ENCODE data around the gene WSCD2.

The WSCD2 gene

DNA sequence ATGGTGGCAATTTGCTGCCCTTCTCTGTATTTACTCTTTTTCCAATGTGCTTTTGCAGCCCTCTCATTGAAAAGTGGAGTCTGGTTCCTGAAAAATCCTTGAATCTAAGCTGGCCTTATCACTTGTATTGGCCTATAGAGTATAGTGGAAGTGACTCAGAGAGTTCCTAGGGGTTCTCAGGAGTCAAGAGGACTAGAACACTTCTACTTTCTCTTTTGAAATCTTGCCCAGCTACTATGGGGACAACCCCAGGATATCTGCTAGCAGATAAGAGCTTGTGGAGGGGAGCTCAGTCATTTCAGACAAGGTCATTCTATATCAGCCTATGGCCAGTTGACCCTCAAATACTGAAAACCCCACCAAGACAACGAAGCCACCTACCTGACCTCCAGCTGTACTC is 26.7 kb upstream of the WSCD2 start:
- H3K9ac ChIP-seq (ENCODE audit: low read depth, low read length), result no peak overlapping the region
- H3K27ac ChIP-seq (ENCODE audit: low read length), result no peak overlapping the region
- TF ChIP-seq EZH2 (IDR thresholded peaks at IDR 0.05; ENCODE audit: borderline replicate concordance, low read depth, low read length, severe bottlenecking), result no peak
- TF ChIP-seq, protein P1, sequence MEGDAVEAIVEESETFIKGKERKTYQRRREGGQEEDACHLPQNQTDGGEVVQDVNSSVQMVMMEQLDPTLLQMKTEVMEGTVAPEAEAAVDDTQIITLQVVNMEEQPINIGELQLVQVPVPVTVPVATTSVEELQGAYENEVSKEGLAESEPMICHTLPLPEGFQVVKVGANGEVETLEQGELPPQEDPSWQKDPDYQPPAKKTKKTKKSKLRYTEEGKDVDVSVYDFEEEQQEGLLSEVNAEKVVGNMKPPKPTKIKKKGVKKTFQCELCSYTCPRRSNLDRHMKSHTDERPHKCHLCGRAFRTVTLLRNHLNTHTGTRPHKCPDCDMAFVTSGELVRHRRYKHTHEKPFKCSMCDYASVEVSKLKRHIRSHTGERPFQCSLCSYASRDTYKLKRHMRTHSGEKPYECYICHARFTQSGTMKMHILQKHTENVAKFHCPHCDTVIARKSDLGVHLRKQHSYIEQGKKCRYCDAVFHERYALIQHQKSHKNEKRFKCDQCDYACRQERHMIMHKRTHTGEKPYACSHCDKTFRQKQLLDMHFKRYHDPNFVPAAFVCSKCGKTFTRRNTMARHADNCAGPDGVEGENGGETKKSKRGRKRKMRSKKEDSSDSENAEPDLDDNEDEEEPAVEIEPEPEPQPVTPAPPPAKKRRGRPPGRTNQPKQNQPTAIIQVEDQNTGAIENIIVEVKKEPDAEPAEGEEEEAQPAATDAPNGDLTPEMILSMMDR (IDR thresholded peaks at IDR 0.05; ENCODE audit: borderline replicate concordance, extremely low read depth, low read length, poor library complexity, severe bottlenecking), result no peak
- H3K4me2 ChIP-seq (ENCODE audit: insufficient read depth, low read length), result no peak overlapping the region
- no peaks in the 10 kb centered on the region for H3K4me1 ChIP-seq (ENCODE audit: insufficient read depth, low read length)
- H4K20me1 ChIP-seq (ENCODE audit: insufficient read depth, low read length), result no peaks in the 10 kb centered on the region
- no peak overlapping the region for H3K4me3 ChIP-seq (ENCODE audit: low read depth in 1 of 2, low read length in 2 of 2)
- ATAC-seq (ENCODE audit: insufficient read depth, low read depth) (no peak), DNase-seq (no peak)
- H2AFZ ChIP-seq (ENCODE audit: low read depth, low read length), result no peak overlapping the region
- H3K27me3 ChIP-seq (ENCODE audit: insufficient read depth, low read length, poor library complexity), result peaks cover 2% of the 10 kb centered on the region
- no peaks in the 10 kb centered on the region for H3K79me2 ChIP-seq (ENCODE audit: insufficient read depth, low read length)
- H3K36me3 ChIP-seq (ENCODE audit: insufficient read depth, low read length), result no peaks in the 10 kb centered on the region
- H3K9me3 ChIP-seq (ENCODE audit: insufficient read depth, low read length, severe bottlenecking), result no peaks in the 10 kb centered on the region

DNA sequence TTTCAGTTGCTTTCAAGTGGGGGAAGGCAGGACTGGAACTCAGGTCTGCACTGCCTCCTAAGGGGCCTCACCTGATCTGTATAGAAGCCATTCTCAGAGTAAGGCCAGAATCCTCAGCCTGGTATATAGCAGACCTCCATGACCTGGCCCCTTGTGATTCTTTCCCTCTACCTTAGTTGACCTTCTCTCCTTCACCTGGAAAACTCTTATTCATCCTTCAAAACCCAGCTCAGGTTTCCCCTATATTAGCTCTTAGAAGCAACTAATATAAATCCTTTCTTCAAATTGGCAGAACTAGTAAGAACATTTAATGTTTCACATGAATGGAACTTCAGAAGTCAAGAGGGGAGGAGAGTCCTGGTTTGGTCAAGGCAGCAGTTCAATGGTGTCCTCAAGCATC is 26.0 kb upstream of the WSCD2 start:
- H3K4me2 ChIP-seq (ENCODE audit: insufficient read depth, low read length), result no peak overlapping the region
- H3K27me3 ChIP-seq (ENCODE audit: insufficient read depth, low read length, poor library complexity), result peaks cover 4% of the 10 kb centered on the region
- H4K20me1 ChIP-seq (ENCODE audit: insufficient read depth, low read length), result no peaks in the 10 kb centered on the region
- no peaks in the 10 kb centered on the region for H3K9me3 ChIP-seq (ENCODE audit: insufficient read depth, low read length, severe bottlenecking)
- TF ChIP-seq, protein P1 (IDR thresholded peaks at IDR 0.05; ENCODE audit: borderline replicate concordance, extremely low read depth, low read length, poor library complexity, severe bottlenecking), result no peak
- no peaks in the 10 kb centered on the region for H3K36me3 ChIP-seq (ENCODE audit: insufficient read depth, low read length)
- H3K27ac ChIP-seq (ENCODE audit: low read length), result no peak overlapping the region
- H3K4me3 ChIP-seq (ENCODE audit: low read depth in 1 of 2, low read length in 2 of 2), result no peak overlapping the region
- H2AFZ ChIP-seq (ENCODE audit: low read depth, low read length), result no peak overlapping the region
- DNase-seq (no peak), ATAC-seq (ENCODE audit: insufficient read depth, low read depth) (no peak)
- H3K9ac ChIP-seq (ENCODE audit: low read depth, low read length), result no peak overlapping the region
- H3K79me2 ChIP-seq (ENCODE audit: insufficient read depth, low read length), result no peaks in the 10 kb centered on the region
- H3K4me1 ChIP-seq (ENCODE audit: insufficient read depth, low read length), result no peaks in the 10 kb centered on the region

DNA sequence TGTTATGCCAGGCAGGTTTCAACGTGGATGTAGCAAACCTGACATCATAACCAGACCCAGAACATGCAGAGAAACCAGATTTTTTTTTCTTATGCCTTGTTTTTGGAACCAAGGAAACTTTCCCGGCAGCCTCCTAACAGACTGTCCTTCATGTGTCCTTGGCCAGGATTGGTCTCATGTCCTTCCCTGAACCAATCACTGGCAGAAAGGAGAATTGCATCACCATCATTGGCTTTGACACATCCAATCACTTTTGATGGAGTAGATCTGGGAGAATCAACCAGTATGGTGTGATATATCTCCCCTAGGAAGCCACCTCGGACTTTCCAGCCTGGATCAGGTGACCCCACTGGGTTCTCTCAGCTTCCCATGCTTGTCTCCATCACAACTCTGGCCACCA is 25.6 kb upstream of the WSCD2 start:
- H4K20me1 ChIP-seq (ENCODE audit: insufficient read depth, low read length), result no peaks in the 10 kb centered on the region
- H2AFZ ChIP-seq (ENCODE audit: low read depth, low read length), result no peak overlapping the region
- H3K27ac ChIP-seq (ENCODE audit: low read length), result no peak overlapping the region
- TF ChIP-seq, protein P1 (IDR thresholded peaks at IDR 0.05; ENCODE audit: borderline replicate concordance, extremely low read depth, low read length, poor library complexity, severe bottlenecking), result no peak
- TF ChIP-seq EZH2 (IDR thresholded peaks at IDR 0.05; ENCODE audit: borderline replicate concordance, low read depth, low read length, severe bottlenecking), result no peak
- no peak overlapping the region for H3K4me3 ChIP-seq (ENCODE audit: low read depth in 1 of 2, low read length in 2 of 2)
- H3K27me3 ChIP-seq (ENCODE audit: insufficient read depth, low read length, poor library complexity), result peaks cover 4% of the 10 kb centered on the region
- no peaks in the 10 kb centered on the region for H3K9me3 ChIP-seq (ENCODE audit: insufficient read depth, low read length, severe bottlenecking)
- no peaks in the 10 kb centered on the region for H3K79me2 ChIP-seq (ENCODE audit: insufficient read depth, low read length)
- no peak overlapping the region for H3K9ac ChIP-seq (ENCODE audit: low read depth, low read length)
- H3K36me3 ChIP-seq (ENCODE audit: insufficient read depth, low read length), result no peaks in the 10 kb centered on the region
- DNase-seq (no peak), ATAC-seq (ENCODE audit: insufficient read depth, low read depth) (no peak)
- no peaks in the 10 kb centered on the region for H3K4me1 ChIP-seq (ENCODE audit: insufficient read depth, low read length)
- no peak overlapping the region for H3K4me2 ChIP-seq (ENCODE audit: insufficient read depth, low read length)

DNA sequence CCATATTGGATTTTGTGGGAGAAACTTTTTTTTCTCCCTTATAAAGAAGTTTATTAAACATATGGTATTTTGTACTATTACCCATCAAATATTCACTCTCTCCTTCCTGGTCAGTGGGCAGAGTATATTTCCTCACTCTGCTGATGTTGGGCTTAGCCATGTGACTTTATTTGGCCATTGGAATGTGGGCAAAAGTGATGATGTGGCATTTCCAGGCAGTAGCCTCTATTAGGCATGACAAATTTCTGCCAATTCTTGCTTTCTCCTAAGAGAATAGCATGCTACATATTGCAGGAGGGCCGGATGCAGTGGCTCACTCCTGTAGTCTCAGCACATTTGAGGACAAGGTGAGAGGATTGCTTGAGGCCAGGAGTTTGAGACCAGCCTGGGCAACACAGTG is 24.4 kb upstream of the WSCD2 start:
- H3K9ac ChIP-seq (ENCODE audit: low read depth, low read length), result no peak overlapping the region
- no peaks in the 10 kb centered on the region for H3K4me1 ChIP-seq (ENCODE audit: insufficient read depth, low read length)
- H3K4me2 ChIP-seq (ENCODE audit: insufficient read depth, low read length), result no peak overlapping the region
- no peaks in the 10 kb centered on the region for H3K9me3 ChIP-seq (ENCODE audit: insufficient read depth, low read length, severe bottlenecking)
- no peak overlapping the region for H2AFZ ChIP-seq (ENCODE audit: low read depth, low read length)
- ATAC-seq (ENCODE audit: insufficient read depth, low read depth) (no peak), DNase-seq (no peak)
- no peak for TF ChIP-seq EZH2 (IDR thresholded peaks at IDR 0.05; ENCODE audit: borderline replicate concordance, low read depth, low read length, severe bottlenecking)
- TF ChIP-seq, protein P1 (IDR thresholded peaks at IDR 0.05; ENCODE audit: borderline replicate concordance, extremely low read depth, low read length, poor library complexity, severe bottlenecking), result no peak
- no peaks in the 10 kb centered on the region for H3K79me2 ChIP-seq (ENCODE audit: insufficient read depth, low read length)
- no peak overlapping the region for H3K4me3 ChIP-seq (ENCODE audit: low read depth in 1 of 2, low read length in 2 of 2)
- H3K27me3 ChIP-seq (ENCODE audit: insufficient read depth, low read length, poor library complexity), result peaks cover 4% of the 10 kb centered on the region
- no peaks in the 10 kb centered on the region for H3K36me3 ChIP-seq (ENCODE audit: insufficient read depth, low read length)
- H3K27ac ChIP-seq (ENCODE audit: low read length), result no peak overlapping the region
- no peaks in the 10 kb centered on the region for H4K20me1 ChIP-seq (ENCODE audit: insufficient read depth, low read length)
